Fibroblast of mammary gland (primary cell): ENCODE data around the gene IPO11.

Source experiments
- DNase-seq: peaks from one replicate; pipeline ENCODE4 v3.0.0-alpha.2; 2010; ENCODE audit warnings: low read depth
- H3K4me3 ChIP-seq: 2 replicates; pipeline ENCODE4 v1.5.1; 2011; ENCODE audit warnings: low read depth, mild to moderate bottlenecking, low read length, moderate library complexity; ENCODE audit not compliant: control insufficient read depth
- TF ChIP-seq, protein P1 (sequence below): conservative IDR thresholded peaks from 2 replicates; pipeline ENCODE4 v1.5.1; 2011; ENCODE audit warnings: low read depth, low read length, inconsistent platforms; ENCODE audit not compliant: control insufficient read depth, insufficient read depth

IPO11 gene

DNA sequence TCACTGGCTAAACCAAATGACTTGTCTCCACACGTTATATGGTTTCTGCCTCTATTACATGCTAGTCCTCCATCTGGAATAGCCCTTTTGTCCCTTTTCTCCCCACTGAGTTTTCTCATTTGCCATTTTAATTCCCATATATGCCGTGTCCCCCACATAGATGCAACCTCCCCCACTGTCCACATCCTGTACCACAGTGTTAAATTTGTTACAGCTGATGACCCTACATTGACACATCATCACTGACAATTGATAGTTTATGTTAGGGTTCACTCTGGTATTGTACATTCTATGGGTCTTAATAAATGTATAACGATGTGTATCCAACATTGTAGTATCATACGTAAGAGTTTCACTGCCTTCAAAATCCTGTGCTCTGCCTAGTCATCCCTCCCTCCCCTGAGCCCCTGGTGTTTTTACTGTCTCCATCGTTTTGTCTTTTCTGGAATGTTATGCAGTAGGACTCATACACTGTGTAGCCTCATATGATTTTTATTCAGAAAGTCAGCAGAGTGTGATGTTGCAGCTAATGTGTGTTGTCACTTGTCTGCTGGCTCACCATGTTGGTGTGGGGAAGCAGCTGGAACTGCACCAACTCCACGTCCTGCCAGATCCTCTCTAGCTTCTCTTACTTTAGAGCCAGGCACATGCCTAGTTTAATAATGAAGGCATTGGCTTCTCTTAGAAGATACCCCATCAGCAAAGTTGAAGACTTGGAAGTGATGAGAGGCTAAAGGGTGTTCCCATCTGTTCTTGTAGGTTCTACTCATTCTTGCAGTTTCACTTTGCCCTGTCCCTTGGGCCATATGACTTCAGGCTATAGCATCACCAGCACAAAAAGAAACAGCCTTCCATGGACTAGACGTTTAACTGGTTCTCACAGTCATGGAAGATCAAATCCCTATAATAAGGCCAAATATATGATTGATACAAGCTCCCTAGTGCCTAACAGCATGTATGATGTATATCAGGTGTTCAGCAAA, 196.3 kb downstream of the IPO11 start:
- DNase-seq, result peak; percentile 6

DNA sequence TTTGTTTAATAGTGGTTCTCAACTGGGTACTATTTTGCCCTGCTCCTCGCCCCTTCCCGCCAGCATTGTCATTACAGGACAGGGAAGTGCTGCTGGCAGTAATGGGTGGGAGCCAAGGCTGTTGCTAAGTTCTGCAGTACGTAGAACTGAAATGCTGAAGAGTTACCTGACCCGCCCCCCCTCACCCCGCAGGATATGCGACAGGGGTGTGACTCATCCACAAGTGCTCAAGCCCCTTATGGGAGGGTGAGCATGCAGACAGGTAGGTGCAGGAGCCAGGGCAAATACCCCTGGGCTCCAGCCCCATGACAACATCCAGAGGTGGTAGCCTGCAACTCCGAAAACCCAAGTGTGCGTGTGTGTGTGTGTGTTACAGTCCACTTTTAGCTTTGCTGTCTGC, 201.8 kb downstream of the IPO11 start:
- no peak for DNase-seq
- no peak overlapping the region for H3K4me3 ChIP-seq
- TF ChIP-seq, protein P1, sequence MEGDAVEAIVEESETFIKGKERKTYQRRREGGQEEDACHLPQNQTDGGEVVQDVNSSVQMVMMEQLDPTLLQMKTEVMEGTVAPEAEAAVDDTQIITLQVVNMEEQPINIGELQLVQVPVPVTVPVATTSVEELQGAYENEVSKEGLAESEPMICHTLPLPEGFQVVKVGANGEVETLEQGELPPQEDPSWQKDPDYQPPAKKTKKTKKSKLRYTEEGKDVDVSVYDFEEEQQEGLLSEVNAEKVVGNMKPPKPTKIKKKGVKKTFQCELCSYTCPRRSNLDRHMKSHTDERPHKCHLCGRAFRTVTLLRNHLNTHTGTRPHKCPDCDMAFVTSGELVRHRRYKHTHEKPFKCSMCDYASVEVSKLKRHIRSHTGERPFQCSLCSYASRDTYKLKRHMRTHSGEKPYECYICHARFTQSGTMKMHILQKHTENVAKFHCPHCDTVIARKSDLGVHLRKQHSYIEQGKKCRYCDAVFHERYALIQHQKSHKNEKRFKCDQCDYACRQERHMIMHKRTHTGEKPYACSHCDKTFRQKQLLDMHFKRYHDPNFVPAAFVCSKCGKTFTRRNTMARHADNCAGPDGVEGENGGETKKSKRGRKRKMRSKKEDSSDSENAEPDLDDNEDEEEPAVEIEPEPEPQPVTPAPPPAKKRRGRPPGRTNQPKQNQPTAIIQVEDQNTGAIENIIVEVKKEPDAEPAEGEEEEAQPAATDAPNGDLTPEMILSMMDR, result no peak

More for the DNA sequence above, 196.3 kb downstream of the IPO11 start:
- TF ChIP-seq, protein P1, result no peak
- no peak overlapping the region for H3K4me3 ChIP-seq

DNA sequence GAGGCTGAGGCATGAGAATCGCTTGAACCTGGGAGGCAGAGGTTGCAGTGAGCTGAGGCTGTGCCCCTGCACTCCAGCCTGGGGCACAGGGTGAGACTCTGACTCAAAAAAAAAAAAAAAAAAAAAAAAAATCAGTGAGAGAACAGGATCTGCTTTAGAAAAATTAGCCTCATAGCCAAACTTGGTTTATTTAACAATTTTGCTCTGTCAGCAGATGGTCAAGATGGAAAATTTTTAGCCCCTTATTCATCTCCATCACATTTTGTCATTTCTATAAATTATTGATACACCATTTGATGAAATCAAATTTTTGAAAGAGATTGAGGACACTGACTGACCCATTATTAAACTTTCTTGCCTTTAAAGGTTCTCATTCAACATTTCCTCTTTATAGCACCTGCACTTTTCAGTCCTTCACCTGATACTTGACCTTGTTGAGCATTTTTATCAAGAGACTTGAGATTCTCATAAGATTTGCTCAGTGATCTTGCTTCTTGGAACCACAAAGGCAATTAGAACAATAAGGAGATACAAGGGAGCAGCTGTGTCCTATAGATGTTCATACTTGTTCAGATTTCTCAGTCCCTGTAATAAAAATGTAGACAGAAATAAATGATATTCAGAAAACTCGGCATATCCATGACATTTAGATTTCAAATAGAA, 204.2 kb downstream of the IPO11 start:
- TF ChIP-seq, protein P1, result no peak
- no peak overlapping the region for H3K4me3 ChIP-seq
- DNase-seq, result no peak

DNA sequence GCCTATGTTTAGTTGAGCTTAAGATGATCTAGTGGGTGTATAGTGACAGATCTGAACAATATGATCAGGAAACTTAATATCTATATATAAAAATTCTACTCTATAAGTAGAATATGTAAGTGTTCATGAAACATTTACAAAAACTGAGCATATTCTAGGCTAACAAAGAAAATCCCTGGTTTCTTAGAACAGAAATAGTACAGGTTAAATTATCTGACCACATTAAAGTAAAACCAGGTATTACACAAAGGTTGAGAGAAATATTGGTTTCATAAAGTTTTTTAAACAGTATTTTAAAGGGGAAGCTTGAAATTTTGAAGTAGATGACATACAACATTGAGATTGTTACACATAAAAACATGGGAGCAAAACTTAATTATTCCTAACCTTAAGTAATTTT, 205.4 kb downstream of the IPO11 start:
- no peak for DNase-seq
- TF ChIP-seq, protein P1, result no peak
- H3K4me3 ChIP-seq, result no peak overlapping the region

DNA sequence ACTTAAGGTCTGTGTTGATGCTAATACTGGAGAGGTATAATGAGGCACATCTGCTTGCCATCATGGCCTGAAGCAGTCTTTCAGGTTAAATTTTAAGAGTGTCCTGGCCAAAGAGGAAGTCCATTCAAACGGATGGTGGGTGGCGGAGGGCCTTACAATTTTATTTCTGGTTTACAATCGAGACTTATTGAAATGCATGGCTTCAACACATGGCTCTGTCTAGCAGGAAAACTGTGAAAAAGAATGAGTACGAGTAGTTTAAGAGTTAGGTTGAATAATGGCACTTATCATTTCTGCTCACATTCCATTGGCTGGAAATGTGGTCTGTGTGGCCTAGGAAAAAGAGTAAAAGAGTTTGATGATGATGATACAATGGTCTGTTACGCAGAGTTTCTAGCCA, 208.2 kb downstream of the IPO11 start:
- H3K4me3 ChIP-seq, result no peak overlapping the region
- TF ChIP-seq, protein P1, result no peak
- DNase-seq, result no peak

DNA sequence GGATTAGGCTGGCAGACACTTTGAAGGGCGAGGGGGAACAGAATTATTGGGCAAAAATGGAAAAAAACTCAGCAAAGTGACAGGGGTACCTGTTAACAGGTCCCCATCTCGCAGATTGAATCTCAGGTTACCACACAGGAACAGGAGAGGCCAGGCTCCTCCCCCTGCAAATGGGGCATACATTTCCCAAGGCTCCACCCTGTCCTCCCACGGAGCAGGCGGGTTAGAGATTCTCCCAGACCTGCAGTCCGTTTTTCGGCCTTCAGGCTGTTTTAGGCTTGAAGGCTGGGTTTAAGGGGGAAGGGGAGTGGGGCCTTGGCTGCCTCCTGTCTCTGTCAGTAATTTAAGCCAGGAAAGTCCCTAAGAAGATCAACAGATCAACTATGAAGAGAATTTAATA, 208.7 kb downstream of the IPO11 start:
- no peak overlapping the region for H3K4me3 ChIP-seq
- no peak for DNase-seq
- TF ChIP-seq, protein P1, result no peak
